ENCODE results near the gene ABCF1.

DNA sequence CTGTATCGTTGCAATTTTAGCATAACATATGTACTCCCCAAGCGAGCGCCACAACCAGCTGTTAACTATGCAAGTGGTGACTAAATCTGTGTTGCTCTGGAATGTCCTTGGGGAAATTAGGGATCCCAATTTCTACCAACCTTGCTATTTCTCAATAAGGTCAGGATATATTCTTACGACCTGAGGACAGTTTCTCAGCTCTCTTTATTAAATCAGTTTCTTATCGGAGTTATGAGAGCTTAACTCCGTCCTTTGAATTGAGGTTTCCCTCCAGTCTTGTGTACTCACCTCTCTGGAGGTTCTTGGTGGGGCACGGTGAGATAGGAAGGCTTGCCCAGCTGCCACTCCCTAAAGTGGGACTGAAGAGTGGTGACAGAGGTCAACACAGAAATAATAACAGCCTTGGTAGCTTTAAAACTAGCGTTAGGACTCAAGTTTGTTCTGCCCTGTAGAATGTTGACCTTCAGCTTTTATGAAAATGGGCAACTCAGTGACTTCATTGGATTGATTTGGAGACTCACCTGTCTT lies 47.1 kb downstream of the ABCF1 start:
- no peak for TF ChIP-seq TP53 (CRISPR knock-in tag; IDR thresholded peaks at IDR 0.05)
- TF ChIP-seq, protein P1, sequence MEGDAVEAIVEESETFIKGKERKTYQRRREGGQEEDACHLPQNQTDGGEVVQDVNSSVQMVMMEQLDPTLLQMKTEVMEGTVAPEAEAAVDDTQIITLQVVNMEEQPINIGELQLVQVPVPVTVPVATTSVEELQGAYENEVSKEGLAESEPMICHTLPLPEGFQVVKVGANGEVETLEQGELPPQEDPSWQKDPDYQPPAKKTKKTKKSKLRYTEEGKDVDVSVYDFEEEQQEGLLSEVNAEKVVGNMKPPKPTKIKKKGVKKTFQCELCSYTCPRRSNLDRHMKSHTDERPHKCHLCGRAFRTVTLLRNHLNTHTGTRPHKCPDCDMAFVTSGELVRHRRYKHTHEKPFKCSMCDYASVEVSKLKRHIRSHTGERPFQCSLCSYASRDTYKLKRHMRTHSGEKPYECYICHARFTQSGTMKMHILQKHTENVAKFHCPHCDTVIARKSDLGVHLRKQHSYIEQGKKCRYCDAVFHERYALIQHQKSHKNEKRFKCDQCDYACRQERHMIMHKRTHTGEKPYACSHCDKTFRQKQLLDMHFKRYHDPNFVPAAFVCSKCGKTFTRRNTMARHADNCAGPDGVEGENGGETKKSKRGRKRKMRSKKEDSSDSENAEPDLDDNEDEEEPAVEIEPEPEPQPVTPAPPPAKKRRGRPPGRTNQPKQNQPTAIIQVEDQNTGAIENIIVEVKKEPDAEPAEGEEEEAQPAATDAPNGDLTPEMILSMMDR (IDR thresholded peaks at IDR 0.05): no peak
- TF ChIP-seq, protein P2, sequence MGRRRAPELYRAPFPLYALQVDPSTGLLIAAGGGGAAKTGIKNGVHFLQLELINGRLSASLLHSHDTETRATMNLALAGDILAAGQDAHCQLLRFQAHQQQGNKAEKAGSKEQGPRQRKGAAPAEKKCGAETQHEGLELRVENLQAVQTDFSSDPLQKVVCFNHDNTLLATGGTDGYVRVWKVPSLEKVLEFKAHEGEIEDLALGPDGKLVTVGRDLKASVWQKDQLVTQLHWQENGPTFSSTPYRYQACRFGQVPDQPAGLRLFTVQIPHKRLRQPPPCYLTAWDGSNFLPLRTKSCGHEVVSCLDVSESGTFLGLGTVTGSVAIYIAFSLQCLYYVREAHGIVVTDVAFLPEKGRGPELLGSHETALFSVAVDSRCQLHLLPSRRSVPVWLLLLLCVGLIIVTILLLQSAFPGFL (CRISPR knock-in tag; IDR thresholded peaks at IDR 0.05; ENCODE audit: borderline replicate concordance): no peak
- no peak for TF ChIP-seq NR2C2 (CRISPR knock-in tag; IDR thresholded peaks at IDR 0.05)
- TF ChIP-seq, protein P3, sequence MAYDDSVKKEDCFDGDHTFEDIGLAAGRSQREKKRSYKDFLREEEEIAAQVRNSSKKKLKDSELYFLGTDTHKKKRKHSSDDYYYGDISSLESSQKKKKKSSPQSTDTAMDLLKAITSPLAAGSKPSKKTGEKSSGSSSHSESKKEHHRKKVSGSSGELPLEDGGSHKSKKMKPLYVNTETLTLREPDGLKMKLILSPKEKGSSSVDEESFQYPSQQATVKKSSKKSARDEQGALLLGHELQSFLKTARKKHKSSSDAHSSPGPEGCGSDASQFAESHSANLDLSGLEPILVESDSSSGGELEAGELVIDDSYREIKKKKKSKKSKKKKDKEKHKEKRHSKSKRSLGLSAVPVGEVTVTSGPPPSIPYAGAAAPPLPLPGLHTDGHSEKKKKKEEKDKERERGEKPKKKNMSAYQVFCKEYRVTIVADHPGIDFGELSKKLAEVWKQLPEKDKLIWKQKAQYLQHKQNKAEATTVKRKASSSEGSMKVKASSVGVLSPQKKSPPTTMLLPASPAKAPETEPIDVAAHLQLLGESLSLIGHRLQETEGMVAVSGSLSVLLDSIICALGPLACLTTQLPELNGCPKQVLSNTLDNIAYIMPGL (CRISPR knock-in tag; IDR thresholded peaks at IDR 0.05): no peak
- TF ChIP-seq, protein P4, sequence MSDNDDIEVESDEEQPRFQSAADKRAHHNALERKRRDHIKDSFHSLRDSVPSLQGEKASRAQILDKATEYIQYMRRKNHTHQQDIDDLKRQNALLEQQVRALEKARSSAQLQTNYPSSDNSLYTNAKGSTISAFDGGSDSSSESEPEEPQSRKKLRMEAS (CRISPR knock-in tag; IDR thresholded peaks at IDR 0.05): no peak
- TF ChIP-seq, protein P5, sequence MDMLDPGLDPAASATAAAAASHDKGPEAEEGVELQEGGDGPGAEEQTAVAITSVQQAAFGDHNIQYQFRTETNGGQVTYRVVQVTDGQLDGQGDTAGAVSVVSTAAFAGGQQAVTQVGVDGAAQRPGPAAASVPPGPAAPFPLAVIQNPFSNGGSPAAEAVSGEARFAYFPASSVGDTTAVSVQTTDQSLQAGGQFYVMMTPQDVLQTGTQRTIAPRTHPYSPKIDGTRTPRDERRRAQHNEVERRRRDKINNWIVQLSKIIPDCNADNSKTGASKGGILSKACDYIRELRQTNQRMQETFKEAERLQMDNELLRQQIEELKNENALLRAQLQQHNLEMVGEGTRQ (CRISPR knock-in tag; IDR thresholded peaks at IDR 0.05): no peak
- no peak for TF ChIP-seq CREB1 (CRISPR knock-in tag; IDR thresholded peaks at IDR 0.05)
- TF ChIP-seq TEAD4 (CRISPR knock-in tag; IDR thresholded peaks at IDR 0.05): no peak
- TF ChIP-seq, protein P6, sequence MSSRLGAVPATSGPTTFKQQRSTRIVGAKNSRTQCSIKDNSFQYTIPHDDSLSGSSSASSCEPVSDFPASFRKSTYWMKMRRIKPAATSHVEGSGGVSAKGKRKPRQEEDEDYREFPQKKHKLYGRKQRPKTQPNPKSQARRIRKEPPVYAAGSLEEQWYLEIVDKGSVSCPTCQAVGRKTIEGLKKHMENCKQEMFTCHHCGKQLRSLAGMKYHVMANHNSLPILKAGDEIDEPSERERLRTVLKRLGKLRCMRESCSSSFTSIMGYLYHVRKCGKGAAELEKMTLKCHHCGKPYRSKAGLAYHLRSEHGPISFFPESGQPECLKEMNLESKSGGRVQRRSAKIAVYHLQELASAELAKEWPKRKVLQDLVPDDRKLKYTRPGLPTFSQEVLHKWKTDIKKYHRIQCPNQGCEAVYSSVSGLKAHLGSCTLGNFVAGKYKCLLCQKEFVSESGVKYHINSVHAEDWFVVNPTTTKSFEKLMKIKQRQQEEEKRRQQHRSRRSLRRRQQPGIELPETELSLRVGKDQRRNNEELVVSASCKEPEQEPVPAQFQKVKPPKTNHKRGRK (CRISPR knock-in tag; IDR thresholded peaks at IDR 0.05; ENCODE audit: borderline replicate concordance): no peak
- TF ChIP-seq FOXP1 (CRISPR knock-in tag; IDR thresholded peaks at IDR 0.05; ENCODE audit: borderline replicate concordance): no peak
